Fibroblast of the aortic adventitia (primary cell): ENCODE measurements around the gene TBXAS1. TPM values are rescaled to one million over a fixed set of nuclear protein-coding genes. Genes with fewer than 3 reads are reported as not detected.

Source experiments
- DNase-seq: peaks from one replicate; pipeline ENCODE4 v3.0.0-alpha.2; 2010; ENCODE audit warnings: low read depth
- H3K4me3 ChIP-seq: 2 replicates; pipeline ENCODE4 v1.5.1; 2011; ENCODE audit warnings: low read depth, mild to moderate bottlenecking, control low read depth, low read length, moderate library complexity
- CTCF ChIP-seq: IDR thresholded peaks from 2 replicates; pipeline ENCODE4 v1.5.1; 2011; ENCODE audit warnings: mild to moderate bottlenecking, low read length, control low read depth, inconsistent platforms; ENCODE audit not compliant: insufficient read depth
- total RNA-seq: library from RNA; depleted of rRNA; stranded (reverse); fragments of >200 nt; gene quantifications from 2 replicates; pipeline ENCODE4 v1.2.3, GENCODE V29; 2012; ENCODE audit warnings: low replicate concordance

The TBXAS1 gene
- total RNA-seq, 1 donor = 2.4 TPM

DNA sequence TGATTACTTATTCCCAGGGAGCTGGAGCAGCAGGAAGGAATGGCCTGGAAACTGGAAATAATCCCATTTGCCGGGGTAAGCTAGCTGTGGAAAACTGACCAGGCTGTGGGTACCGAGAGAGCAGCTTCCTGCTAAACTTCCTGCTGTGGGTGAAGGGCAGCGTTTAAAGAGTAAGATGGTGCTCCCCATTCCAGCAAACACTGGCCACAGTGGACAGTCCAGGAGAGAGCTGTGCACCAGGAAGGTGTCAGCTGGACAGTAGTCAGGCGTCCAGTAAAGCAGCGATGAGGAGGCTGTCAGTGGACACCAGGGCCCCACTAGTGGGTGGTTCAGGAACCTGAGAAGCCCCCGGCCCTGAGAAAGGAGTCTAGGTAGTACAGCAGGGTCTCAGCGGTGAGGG is 55.4 kb downstream of the TBXAS1 start:
- DNase-seq = no peak
- no peak overlapping the region for H3K4me3 ChIP-seq
- no peak for TF ChIP-seq CTCF

DNA sequence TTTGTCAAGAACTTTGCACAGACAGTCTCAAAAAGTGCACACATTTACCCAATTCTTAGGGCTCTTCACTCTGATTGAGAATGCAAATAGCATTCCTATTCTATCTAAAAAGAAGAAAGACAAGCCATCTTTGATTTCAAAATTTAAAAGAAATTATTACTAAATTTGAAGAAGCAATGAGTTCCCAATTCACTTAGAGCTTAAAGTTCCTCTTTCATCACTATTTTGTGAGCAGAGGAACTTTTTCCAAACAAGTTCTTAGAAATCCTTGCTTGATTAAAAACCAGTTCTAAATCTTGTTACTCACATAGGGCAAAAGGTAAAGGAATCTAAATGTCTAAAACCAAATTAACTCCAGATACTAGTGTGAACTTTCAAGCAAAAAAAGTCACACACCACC is 56.4 kb downstream of the TBXAS1 start:
- no peak for DNase-seq
- no peak for TF ChIP-seq CTCF
- no peak overlapping the region for H3K4me3 ChIP-seq

DNA sequence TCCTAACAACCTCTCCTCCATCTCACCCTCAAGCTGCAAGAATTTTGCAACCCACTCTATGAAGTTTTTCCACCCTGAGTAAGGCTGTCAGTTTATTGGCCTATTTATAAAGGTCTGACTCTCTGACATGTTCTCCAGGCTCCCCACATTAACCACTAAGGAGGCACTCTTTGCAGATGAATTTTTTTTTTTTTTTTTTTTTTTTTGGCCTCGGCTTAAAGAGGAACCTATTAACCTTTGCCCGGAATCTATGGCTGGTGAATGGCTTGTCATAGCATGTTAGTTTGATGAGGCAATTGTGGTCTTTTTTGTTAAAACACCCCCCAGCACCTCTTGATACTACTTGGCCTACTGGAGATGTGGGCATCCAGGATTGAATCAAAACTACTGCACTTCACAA is 57.1 kb downstream of the TBXAS1 start:
- no peak overlapping the region for H3K4me3 ChIP-seq
- DNase-seq = no peak
- TF ChIP-seq CTCF = no peak

GRCh38 chr7:139886899-139887298 is 57.8 kb downstream of the TBXAS1 start:
- TF ChIP-seq CTCF = no peak
- H3K4me3 ChIP-seq = no peak overlapping the region

DNA sequence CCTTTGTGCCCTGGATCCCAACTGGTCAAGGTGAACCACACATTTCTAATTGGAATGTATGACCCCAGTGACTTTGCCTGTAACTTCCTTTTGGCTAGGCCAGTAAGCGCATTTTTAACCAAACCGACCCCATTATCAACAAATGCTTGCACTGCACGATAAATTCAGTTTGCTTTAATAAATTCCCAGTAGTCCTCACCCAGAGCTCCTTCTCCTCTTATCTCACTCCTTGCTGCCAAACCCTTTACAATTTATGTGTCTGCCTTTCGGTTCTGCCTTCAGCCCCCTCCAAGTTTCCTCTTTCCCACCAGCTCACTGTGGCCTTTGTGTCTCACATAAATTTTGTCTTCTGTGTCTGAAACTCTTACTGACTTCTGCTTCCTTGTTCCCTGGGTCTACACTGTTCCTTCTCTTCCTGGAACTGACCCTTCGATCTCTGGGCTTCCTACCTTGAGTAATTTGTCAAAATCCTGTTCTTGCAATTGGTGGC is 59.0 kb downstream of the TBXAS1 start:
- TF ChIP-seq CTCF = no peak
- DNase-seq = no peak
- H3K4me3 ChIP-seq = no peak overlapping the region

More at GRCh38 chr7:139886899-139887298, 57.8 kb downstream of the TBXAS1 start:
- no peak for DNase-seq

DNA sequence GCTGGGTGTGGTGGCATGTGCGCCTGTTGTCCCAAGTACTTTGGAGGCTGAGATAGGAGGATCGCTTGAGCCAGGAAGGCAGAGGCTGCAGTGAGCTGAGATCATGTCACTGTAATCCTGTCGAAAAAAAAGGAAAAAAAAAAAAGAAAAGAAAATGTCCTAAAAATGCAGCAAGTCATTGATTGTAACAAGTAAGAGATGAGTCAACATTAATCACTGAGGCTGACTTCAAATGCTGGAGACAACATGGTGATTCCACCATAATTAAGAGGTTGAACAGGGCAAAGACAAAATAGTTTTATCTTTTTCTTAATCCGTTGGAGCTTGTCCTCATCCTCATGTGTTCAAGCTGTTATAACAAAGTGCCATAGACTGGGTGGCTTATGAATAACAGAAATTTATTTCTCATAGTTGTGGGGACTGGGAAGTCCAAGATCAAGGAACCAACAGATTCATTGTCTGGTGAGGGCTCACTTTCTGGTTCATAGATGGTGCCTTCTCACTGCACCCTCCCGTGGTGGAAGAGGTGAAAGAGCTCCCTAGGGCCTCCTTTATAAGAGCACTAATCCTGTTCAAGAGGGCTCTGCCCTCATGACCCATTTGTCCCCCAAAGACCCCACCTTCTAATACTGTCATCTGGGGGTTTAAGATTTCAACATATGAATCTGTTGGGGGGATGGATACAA is 60.3 kb downstream of the TBXAS1 start:
- no peak for DNase-seq
- no peak overlapping the region for H3K4me3 ChIP-seq
- no peak for TF ChIP-seq CTCF

- DNase-seq = no peak
- no peak for TF ChIP-seq CTCF
Observed at GRCh38 chr7:139893461-139893860, 64.4 kb downstream of the TBXAS1 start.

More at GRCh38 chr7:139893461-139893860, 64.4 kb downstream of the TBXAS1 start:
- no peak overlapping the region for H3K4me3 ChIP-seq
